Body of pancreas (tissue), 4 donors: Measurements from ENCODE around the gene BACH2.

Source experiments
- POLR2A ChIP-seq, 3 donors: fragments of 450-650 bp; IDR thresholded peaks; one replicate each; pipeline ENCODE4 v1.6.1; 2016; ENCODE audit warnings: antibody characterized with exemption in 3 of 3, mild to moderate bottlenecking in 2 of 3
- TF ChIP-seq, protein P1 (sequence below), 7 experiments: fragments of 450-650 bp in 4 of 7; fragments of 200-600 bp in 3 of 7; sonication (generic) in 3 of 7; IDR thresholded peaks; one replicate each; pipeline ENCODE4 v1.5.1; 2016 to 2019; ENCODE audit warnings: antibody characterized with exemption in 7 of 7

DNA sequence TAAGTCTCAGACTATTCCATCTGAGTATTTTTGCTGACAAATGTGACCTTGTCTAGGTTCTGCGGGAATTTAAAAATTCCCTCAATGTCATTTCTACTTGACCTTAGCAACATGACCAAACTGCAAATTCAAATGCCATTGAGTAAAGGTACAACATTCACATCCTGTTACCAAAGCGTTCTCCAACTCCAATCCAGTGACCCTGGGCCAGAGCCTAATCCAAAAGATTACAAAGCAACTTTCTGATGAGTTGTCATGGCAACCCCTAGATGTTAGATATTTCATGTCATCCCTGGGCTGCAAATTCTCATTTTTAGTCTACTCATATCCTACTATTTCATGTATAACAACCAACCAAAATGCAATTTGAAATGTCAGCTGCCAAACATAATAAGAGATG lies 65.3 kb downstream of the BACH2 start:
- TF ChIP-seq, protein P1, sequence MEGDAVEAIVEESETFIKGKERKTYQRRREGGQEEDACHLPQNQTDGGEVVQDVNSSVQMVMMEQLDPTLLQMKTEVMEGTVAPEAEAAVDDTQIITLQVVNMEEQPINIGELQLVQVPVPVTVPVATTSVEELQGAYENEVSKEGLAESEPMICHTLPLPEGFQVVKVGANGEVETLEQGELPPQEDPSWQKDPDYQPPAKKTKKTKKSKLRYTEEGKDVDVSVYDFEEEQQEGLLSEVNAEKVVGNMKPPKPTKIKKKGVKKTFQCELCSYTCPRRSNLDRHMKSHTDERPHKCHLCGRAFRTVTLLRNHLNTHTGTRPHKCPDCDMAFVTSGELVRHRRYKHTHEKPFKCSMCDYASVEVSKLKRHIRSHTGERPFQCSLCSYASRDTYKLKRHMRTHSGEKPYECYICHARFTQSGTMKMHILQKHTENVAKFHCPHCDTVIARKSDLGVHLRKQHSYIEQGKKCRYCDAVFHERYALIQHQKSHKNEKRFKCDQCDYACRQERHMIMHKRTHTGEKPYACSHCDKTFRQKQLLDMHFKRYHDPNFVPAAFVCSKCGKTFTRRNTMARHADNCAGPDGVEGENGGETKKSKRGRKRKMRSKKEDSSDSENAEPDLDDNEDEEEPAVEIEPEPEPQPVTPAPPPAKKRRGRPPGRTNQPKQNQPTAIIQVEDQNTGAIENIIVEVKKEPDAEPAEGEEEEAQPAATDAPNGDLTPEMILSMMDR (IDR thresholded peaks at IDR 0.05), result no peak
- no peak for TF ChIP-seq POLR2A (IDR thresholded peaks at IDR 0.05)
